ENCODE results near the gene USH1C.

DNA sequence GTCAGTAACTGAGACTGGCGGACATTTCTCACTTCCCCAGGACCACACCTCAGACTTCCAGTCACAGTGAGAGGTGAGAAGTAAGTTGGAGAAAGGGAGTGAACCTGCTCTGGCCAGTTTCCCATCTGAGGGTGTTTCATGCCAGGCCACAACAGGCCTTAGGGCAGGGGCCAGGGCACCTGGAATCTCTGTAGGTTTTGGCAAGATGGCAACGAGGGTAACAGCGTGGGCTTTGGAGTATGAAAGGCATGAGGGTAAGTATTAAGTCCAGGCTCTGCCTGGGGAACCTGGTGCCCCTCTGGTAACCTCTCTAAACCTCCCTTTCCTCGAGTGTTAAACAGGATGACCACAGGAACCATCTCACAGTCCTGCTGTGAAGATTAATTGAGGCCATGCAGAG lies 39.1 kb downstream of the USH1C start:
- TF ChIP-seq CTCF (conservative IDR thresholded peaks at IDR 0.05) = no peak
- TF ChIP-seq ZFX (IDR thresholded peaks at IDR 0.05) = no peak

All from C4-2B (cell line).